GM20431 (cell line): ENCODE results near the gene PRDM16.

Experiments used
- in situ Hi-C: fragments of 300-500 bp; cut with MseI, MboI; formaldehyde crosslinking; loops from one replicate; pipeline ENCODE4 v1.15.0; 2020; ENCODE audit warnings: low sequenced_read_pairs; ENCODE audit not compliant: unreplicated experiment

Gene PRDM16

GRCh38 chr1:3466366-3467075, 397.5 kb downstream of the PRDM16 start:
- in situ Hi-C loops = no loop called here

GRCh38 chr1:3467096-3468036, 398.4 kb downstream of the PRDM16 start:
- in situ Hi-C loops = no loop called here

GRCh38 chr1:3468236-3469103, 399.5 kb downstream of the PRDM16 start:
- in situ Hi-C loops = no loop called here

GRCh38 chr1:3469104-3469848, 400.3 kb downstream of the PRDM16 start:
- in situ Hi-C loops = no loop called here

GRCh38 chr1:3469849-3470649, 401.0 kb downstream of the PRDM16 start:
- in situ Hi-C loops = no loop called here

- in situ Hi-C loops = no loop called here
Observed at GRCh38 chr1:3470650-3471355, 401.8 kb downstream of the PRDM16 start.

GRCh38 chr1:3471356-3472087, 402.5 kb downstream of the PRDM16 start:
- in situ Hi-C loops = no loop called here

- in situ Hi-C loops = no loop called here
Observed at GRCh38 chr1:3472088-3472850, 403.3 kb downstream of the PRDM16 start.

- in situ Hi-C loops = no loop called here
Observed at GRCh38 chr1:3472906-3473305, 403.9 kb downstream of the PRDM16 start.

GRCh38 chr1:3473381-3473844, 404.4 kb downstream of the PRDM16 start:
- in situ Hi-C loops = no loop called here

- in situ Hi-C loops = no loop called here
Observed at GRCh38 chr1:3474016-3474415, 405.0 kb downstream of the PRDM16 start.

GRCh38 chr1:3474421-3474820, 405.4 kb downstream of the PRDM16 start:
- in situ Hi-C loops = no loop called here

GRCh38 chr1:3475839-3476573, 407.0 kb downstream of the PRDM16 start:
- in situ Hi-C loops = no loop called here

- in situ Hi-C loops = no loop called here
Observed at GRCh38 chr1:3476666-3477065, 407.7 kb downstream of the PRDM16 start.

GRCh38 chr1:3477241-3477995, 408.4 kb downstream of the PRDM16 start:
- in situ Hi-C loops = no loop called here
